Heart right ventricle (tissue), 16 donors: ENCODE measurements around the gene SNCG. TPM values are rescaled to one million over a fixed set of nuclear protein-coding genes. Genes with fewer than 3 reads are reported as not detected.
A peak's percentile ranks its signal among the peaks of the same experiment; 100 is the strongest.

ENCODE experiments used
- ATAC-seq, 8 donors: fragments of 200-7000 bp; cut with Tn5 transposase; one replicate each; pipeline ENCODE4 v1.9.1; 2020; ENCODE audit warnings: mild to moderate bottlenecking in 8 of 8, moderate library complexity in 8 of 8, moderate number of reproducible peaks in 1 of 8
- DNase-seq, 2 donors: peaks; one replicate each; pipeline ENCODE4 v3.0.0-alpha.2; 2020
- H3K27ac ChIP-seq, 10 donors: fragments of 200-600 bp; sonication (generic) in 2 of 10; one replicate each; pipeline versions ENCODE4 v1.5.0 to v1.8.0; 2020 to 2022; ENCODE audit warnings: mild to moderate bottlenecking in 3 of 10
- H3K27me3 ChIP-seq, 7 donors: fragments of 200-600 bp; one replicate each; pipeline ENCODE4 v1.8.0; 2021 to 2022; ENCODE audit warnings: mild to moderate bottlenecking in 2 of 7
- H3K36me3 ChIP-seq, 9 donors: fragments of 200-600 bp; sonication (generic) in 1 of 9; one replicate each; pipeline versions ENCODE4 v1.5.0 to v1.8.0; 2020 to 2022; ENCODE audit warnings: mild to moderate bottlenecking in 2 of 9
- H3K4me1 ChIP-seq, 9 donors: fragments of 200-600 bp; sonication (generic) in 1 of 9; one replicate each; pipeline versions ENCODE4 v1.5.0 to v1.8.0; 2020 to 2022; ENCODE audit warnings: mild to moderate bottlenecking in 4 of 9
- H3K4me3 ChIP-seq, 10 donors: fragments of 200-600 bp; sonication (generic) in 2 of 10; one replicate each; pipeline versions ENCODE4 v1.5.0 to v1.8.0; 2020 to 2022; ENCODE audit warnings: mild to moderate bottlenecking in 7 of 10, moderate library complexity in 2 of 10
- H3K9me3 ChIP-seq, 11 donors: fragments of 200-600 bp in 10 of 11; sonication (generic) in 2 of 11; one replicate each; pipeline versions ENCODE4 v1.5.0 to v1.8.0; 2013 to 2022; ENCODE audit warnings: mild to moderate bottlenecking in 2 of 11, control low read depth in 1 of 11, moderate library complexity in 1 of 11
- WGBS, 2 donors: extraction: QIAGEN DNeasy Blood & Tissue Kit; methylation state at CpG; one replicate each; pipeline ENCODE4 v1.1.7; 2013; ENCODE audit warnings: inconsistent platforms in 1 of 2; 5-methylcytosine and 5-hydroxymethylcytosine counted together
- intact Hi-C, 10 donors: fragments of 100-400 bp; cut with DNase I; formaldehyde crosslinking; loops; one replicate each; pipeline versions ENCODE4 v1.11.1 to v1.14.2; 2022
- polyA plus RNA-seq, 2 donors: library from polyadenylated mRNA; stranded (reverse); fragments of 200-250 nt; gene quantifications; one replicate each; pipeline ENCODE4 v1.2.3, GENCODE V29; 2013
- total RNA-seq, 10 donors: library from RNA; stranded (reverse); fragmentation: NEBNext Ultra II Directional in 3 of 10; extraction: Animal tissue kit (Norgen Biotek cat#: 25700) in 3 of 10; gene quantifications; one replicate each; pipeline versions ENCODE4 v1.2.1 to v1.2.4, GENCODE V29; 2021 to 2023
- TF ChIP-seq, protein P1 (sequence below), 9 donors: fragments of 200-600 bp; sonication (generic) in 2 of 9; IDR thresholded peaks; one replicate each; pipeline versions ENCODE4 v1.5.0 to v1.8.0; 2021 to 2022; ENCODE audit warnings: antibody characterized with exemption in 9 of 9, mild to moderate bottlenecking in 5 of 9, moderate library complexity in 1 of 9
- donor health status: Arrhythmogenic right ventricular cardiomyopathy.
- donor health status: ischemic (EF 13 %, LVEDD 7.1; RV severe dilation, severe dysfunction).
- donor health status: healthy with polysubstance abuse.
- donor health status: DM: no; HTN: yes; CAD: no.
- donor health status: DM: no; HTN: no; CAD: no.
- donor health status: ischemic (EF 25% LVEDD 6.9; RV normal size, moderate dysfunction).
- donor health status: ischemic (EF 25% LVEDD 5.7; RV mildly dilated, moderate dysfunction).
- donor health status: healthy.
- donor health status: DM: yes; HTN: yes; CAD: no.
- donor health status: Ischemic cardiomyopathy.
- donor health status: ischemic (EF 35%, LVEDD 5.7; RV mildly dilated, moderate dysfunction).
- donor health status: nonischemic (EF 11% LVEDD 7.7; RV severe dilation, severe dysfunction).
- donor health status: DM: yes; HTN: yes; CAD: no.
- donor health status: PGD.
- donor health status: ischemic (EF 29% LVEDD 5.4; RV normal size, mild dysfunction).
- donor health status: nonischemic (EF 23%, LVEDD 6.1; RV moderate dilation, normal function).

SNCG gene
- total and polyA plus RNA-seq, 12 donors = 9.4 to 68.0 (median 14.4) TPM

GRCh38 chr10:86943316-86944030 is 14.9 kb upstream of the SNCG start:
- DNase-seq (peak in 1 of 2 donors; percentile 14), ATAC-seq (no peak)
- Histone ChIP-seq H3K4me3 (no peak overlapping the region), H3K27ac (no peak overlapping the region), H3K9me3 (no peaks in the 10 kb centered on the region), H3K4me1 (peaks cover 6 to 70% (median 32%) of the 10 kb centered on the region in 9 donors), H3K36me3 (peaks cover 0 to 76% (median 8%) of the 10 kb centered on the region in 9 donors), H3K27me3 (no peaks in the 10 kb centered on the region)
- intact Hi-C loops = loop anchor here in 2 of 10 donors (5.0 kb wide), 1 partner anchor 154 kb away; the partner anchor contains the start of gene SHLD2 (in 2 of the 2)
- 90 to 91% methylated on average over 30 of the region's 30 CpGs for WGBS, 2 donors
- TF ChIP-seq, protein P1, sequence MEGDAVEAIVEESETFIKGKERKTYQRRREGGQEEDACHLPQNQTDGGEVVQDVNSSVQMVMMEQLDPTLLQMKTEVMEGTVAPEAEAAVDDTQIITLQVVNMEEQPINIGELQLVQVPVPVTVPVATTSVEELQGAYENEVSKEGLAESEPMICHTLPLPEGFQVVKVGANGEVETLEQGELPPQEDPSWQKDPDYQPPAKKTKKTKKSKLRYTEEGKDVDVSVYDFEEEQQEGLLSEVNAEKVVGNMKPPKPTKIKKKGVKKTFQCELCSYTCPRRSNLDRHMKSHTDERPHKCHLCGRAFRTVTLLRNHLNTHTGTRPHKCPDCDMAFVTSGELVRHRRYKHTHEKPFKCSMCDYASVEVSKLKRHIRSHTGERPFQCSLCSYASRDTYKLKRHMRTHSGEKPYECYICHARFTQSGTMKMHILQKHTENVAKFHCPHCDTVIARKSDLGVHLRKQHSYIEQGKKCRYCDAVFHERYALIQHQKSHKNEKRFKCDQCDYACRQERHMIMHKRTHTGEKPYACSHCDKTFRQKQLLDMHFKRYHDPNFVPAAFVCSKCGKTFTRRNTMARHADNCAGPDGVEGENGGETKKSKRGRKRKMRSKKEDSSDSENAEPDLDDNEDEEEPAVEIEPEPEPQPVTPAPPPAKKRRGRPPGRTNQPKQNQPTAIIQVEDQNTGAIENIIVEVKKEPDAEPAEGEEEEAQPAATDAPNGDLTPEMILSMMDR (IDR thresholded peaks at IDR 0.05) = no peak

DNA sequence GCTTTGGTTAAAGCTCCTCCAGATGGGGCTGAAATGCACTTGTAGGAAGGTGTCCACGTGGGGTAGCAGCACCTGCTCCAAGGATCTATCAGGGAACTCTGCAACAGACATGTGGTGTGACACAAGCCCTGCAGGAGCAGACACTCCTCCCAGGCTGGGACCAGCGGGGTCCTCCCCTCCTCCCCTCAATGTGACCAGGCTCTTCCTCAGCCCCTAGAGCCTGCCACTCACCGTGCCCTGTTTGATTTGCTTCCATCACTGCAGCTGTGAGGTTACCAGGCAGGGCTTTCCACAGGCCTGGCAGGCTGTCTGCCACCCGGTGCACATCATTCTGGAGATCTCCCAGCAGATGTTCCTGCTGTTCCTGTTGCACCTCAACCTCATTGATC is 14.4 kb upstream of the SNCG start:
- TF ChIP-seq, protein P1 (IDR thresholded peaks at IDR 0.05) = no peak
- H3K4me3 ChIP-seq = no peak overlapping the region
- no peaks in the 10 kb centered on the region for H3K27me3 ChIP-seq
- peaks cover 6 to 69% (median 30%) of the 10 kb centered on the region in 9 donors for H3K4me1 ChIP-seq
- intact Hi-C loops = loop anchor here in 2 of 10 donors (5.0 kb wide), 1 partner anchor 153 kb away; the partner anchor contains the start of gene SHLD2 (in 2 of the 2)
- H3K36me3 ChIP-seq = peaks cover 0 to 71% (median 8%) of the 10 kb centered on the region in 9 donors
- H3K9me3 ChIP-seq = no peaks in the 10 kb centered on the region
- H3K27ac ChIP-seq = no peak overlapping the region
- no peak for DNase-seq
- WGBS, 2 donors = 92 to 93% methylated on average over 4 of the region's 4 CpGs
- ATAC-seq = no peak

GRCh38 chr10:86944471-86944870 is 13.9 kb upstream of the SNCG start:
- TF ChIP-seq, protein P1 (IDR thresholded peaks at IDR 0.05) = no peak
- DNase-seq = no peak
- Histone ChIP-seq H3K4me3 (no peak overlapping the region), H3K27me3 (no peaks in the 10 kb centered on the region), H3K36me3 (peaks cover 0 to 71% (median 8%) of the 10 kb centered on the region in 9 donors), H3K27ac (peak overlapping the region in 1 of 10 donors; percentile 34), H3K4me1 (peaks cover 6 to 70% (median 29%) of the 10 kb centered on the region in 9 donors), H3K9me3 (no peaks in the 10 kb centered on the region)
- ATAC-seq = no peak
- intact Hi-C loops = loop anchor here in 2 of 10 donors (5.0 kb wide), 1 partner anchor 153 kb away; the partner anchor contains the start of gene SHLD2 (in 2 of the 2)

- Histone ChIP-seq H3K27ac (peak overlapping the region in 4 of 10 donors; percentile 9 to 35 (median 30)), H3K4me3 (no peak overlapping the region), H3K36me3 (peaks cover 0 to 71% (median 8%) of the 10 kb centered on the region in 9 donors), H3K27me3 (no peaks in the 10 kb centered on the region), H3K4me1 (peaks cover 6 to 70% (median 30%) of the 10 kb centered on the region in 9 donors), H3K9me3 (no peaks in the 10 kb centered on the region)
- intact Hi-C loops = loop anchor here in 2 of 10 donors (5.0 kb wide), 1 partner anchor 152 kb away; the partner anchor contains the start of gene SHLD2 (in 2 of the 2)
- DNase-seq (no peak), ATAC-seq (no peak)
- TF ChIP-seq, protein P1 (IDR thresholded peaks at IDR 0.05) = no peak
- WGBS, 2 donors = 85 to 86% methylated on average over 3 of the region's 3 CpGs
These were observed 13.5 kb upstream of the SNCG start for GRCh38 chr10:86944907-86945306.
